GM12875 (cell line): ENCODE data around the gene RIMBP3B.
"Not testable (repeated sequence)": the region's sequence is repeated elsewhere in the genome, so short reads cannot be mapped to it uniquely, and the experiment has no call there.

ENCODE experiments used
- H3K4me3 ChIP-seq: one replicate; pipeline ENCODE4 v1.5.1; 2011; ENCODE audit warnings: low read depth, low read length, control low read depth

Gene RIMBP3B, protein sequence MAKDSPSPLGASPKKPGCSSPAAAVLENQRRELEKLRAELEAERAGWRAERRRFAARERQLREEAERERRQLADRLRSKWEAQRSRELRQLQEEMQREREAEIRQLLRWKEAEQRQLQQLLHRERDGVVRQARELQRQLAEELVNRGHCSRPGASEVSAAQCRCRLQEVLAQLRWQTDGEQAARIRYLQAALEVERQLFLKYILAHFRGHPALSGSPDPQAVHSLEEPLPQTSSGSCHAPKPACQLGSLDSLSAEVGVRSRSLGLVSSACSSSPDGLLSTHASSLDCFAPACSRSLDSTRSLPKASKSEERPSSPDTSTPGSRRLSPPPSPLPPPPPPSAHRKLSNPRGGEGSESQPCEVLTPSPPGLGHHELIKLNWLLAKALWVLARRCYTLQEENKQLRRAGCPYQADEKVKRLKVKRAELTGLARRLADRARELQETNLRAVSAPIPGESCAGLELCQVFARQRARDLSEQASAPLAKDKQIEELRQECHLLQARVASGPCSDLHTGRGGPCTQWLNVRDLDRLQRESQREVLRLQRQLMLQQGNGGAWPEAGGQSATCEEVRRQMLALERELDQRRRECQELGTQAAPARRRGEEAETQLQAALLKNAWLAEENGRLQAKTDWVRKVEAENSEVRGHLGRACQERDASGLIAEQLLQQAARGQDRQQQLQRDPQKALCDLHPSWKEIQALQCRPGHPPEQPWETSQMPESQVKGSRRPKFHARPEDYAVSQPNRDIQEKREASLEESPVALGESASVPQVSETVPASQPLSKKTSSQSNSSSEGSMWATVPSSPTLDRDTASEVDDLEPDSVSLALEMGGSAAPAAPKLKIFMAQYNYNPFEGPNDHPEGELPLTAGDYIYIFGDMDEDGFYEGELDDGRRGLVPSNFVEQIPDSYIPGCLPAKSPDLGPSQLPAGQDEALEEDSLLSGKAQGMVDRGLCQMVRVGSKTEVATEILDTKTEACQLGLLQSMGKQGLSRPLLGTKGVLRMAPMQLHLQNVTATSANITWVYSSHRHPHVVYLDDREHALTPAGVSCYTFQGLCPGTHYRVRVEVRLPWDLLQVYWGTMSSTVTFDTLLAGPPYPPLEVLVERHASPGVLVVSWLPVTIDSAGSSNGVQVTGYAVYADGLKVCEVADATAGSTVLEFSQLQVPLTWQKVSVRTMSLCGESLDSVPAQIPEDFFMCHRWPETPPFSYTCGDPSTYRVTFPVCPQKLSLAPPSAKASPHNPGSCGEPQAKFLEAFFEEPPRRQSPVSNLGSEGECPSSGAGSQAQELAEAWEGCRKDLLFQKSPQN (N-terminal part only)

GRCh38 chr22:21383701-21384467, at the start of gene RIMBP3B:
TSS of gene RIMBP3B (plus strand) at chr22:21383751. CDS start at chr22:21383859, 108 bp downstream.
- not testable (repeated sequence) for H3K4me3 ChIP-seq

DNA sequence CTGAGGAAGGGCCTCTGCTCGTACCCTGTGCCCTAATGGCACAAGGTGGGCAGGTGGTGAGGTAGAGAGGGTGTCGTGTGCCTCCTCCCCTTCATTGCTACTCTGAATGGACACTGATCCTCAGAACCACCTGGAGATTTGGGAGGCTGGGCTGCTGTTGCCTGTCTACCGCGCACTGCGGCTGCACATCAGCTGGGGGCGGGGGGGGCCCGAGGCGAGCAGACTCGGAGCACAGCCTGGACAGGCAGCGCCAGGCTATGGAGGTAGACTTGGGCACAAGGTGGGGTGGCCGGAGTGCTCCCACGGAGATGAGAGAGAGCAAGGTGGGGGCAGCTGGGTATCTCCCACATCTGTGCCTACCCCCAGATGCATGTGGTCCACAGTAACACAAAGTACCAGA, 26.0 kb upstream of the RIMBP3B start:
- H3K4me3 ChIP-seq: not testable (repeated sequence)

DNA sequence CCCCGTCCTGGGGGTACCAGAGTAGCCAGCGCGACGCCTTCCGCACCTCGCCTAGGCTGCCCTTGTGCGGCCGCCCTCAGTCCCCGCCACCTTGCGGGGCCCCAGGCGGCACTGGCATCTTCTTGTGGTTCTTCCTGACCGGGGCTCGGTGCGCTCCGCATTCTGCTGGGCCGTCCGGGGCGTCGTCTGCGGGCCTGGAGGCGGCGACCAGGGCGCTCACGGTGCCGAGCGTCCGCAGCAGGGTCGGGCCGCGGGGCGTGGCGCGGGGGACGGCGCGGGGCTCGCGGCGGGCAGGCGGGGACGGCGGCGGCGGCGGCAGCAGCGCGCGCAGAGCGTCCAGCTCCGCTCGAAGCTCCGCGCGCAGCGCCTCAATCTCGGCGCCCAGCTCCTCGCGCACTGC, 23.0 kb upstream of the RIMBP3B start:
- not testable (repeated sequence) for H3K4me3 ChIP-seq

DNA sequence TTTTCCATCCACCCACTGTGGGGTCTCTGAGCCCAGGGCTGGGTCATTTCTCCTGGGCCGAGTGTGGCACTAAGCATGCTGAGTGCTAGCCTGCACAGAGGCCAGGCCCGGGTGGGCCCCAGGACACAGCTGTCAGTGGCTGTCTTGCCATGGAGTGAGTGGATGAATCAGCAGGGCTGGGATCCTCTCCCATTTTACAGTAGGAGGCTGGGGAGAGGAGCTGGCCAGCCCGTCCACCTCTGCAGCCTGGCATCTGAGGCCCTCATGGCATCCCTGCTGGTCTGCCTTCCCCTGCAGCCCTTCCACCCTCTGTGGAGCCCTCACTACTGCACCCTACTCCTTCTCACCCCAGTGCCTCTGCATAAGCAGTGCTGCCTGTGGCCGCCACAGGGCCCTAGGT, 21.1 kb upstream of the RIMBP3B start:
- not testable (repeated sequence) for H3K4me3 ChIP-seq

DNA sequence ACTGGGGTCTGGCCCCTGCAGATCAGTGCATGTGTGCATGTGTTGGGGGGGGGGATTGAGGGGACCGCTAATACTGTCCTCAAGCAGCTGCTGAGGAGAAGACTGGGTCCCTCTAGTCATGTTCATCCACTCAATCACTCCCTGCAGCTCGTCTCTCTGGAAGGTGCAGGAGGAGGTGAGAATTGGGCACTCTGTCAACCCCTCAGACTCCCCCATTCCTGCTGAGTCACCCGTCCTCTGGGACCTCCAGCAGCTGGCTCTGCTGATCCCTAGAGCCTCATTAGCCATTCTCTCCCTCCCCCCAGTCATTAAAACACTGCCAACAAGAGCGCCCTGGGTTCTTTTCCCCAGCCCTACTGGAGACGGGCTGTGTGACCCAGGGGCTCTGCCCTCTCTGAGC, 20.5 kb upstream of the RIMBP3B start:
- not testable (repeated sequence) for H3K4me3 ChIP-seq

- H3K4me3 ChIP-seq: not testable (repeated sequence)
These were observed 19.7 kb upstream of the RIMBP3B start for GRCh38 chr22:21363803-21364202.

DNA sequence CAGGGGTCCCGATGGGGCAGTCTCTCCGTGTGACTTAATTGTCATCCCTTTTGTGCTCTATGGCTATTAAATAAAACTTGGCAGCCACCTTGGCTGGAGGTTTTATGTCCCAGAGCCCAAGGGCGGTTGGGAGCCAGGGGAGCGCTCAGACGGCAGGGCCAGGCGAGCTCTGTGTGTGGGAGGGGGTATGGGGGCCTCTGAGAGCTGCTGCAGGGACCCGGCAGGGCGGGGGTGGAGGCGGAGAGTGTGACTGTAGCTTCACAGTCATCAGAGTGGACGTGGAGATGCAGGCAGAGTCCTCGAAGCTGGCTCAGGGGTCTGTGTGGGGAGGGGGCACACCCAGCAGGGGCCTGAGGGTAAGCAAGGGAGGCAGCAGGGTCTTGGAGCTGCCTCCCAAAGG, 19.2 kb upstream of the RIMBP3B start:
- H3K4me3 ChIP-seq: not testable (repeated sequence)

GRCh38 chr22:21365337-21365736, 18.2 kb upstream of the RIMBP3B start:
- not testable (repeated sequence) for H3K4me3 ChIP-seq

GRCh38 chr22:21368603-21369310, 14.8 kb upstream of the RIMBP3B start:
- not testable (repeated sequence) for H3K4me3 ChIP-seq

DNA sequence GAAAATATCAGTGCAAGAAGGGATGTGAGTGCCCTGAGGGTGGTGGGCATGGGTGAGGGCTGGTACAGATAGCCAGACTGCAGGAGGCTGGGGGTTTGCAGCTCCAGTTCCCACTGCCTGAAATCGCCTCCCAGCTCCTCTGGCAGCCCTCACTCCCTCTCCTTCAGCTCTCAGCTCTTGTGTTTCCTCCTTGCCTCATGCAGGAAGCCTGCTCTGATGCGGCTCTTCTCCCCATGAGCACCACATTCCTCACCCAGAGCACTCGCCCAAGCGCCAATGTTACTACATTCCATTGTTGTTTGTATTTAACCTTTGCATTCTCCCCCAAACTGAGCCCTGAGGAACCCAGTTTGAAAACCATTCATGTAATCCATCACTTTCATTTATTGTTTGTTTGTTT, 7.7 kb upstream of the RIMBP3B start:
- H3K4me3 ChIP-seq: not testable (repeated sequence)

- not testable (repeated sequence) for H3K4me3 ChIP-seq
These were observed 1.2 kb downstream of the RIMBP3B start for GRCh38 chr22:21384468-21385357.

GRCh38 chr22:21389480-21389879, 5.9 kb downstream of the RIMBP3B start:
- H3K4me3 ChIP-seq: not testable (repeated sequence)

GRCh38 chr22:21390013-21390412, 6.5 kb downstream of the RIMBP3B start:
- not testable (repeated sequence) for H3K4me3 ChIP-seq

- not testable (repeated sequence) for H3K4me3 ChIP-seq
These were observed 11.1 kb downstream of the RIMBP3B start for GRCh38 chr22:21394613-21395012.

GRCh38 chr22:21401197-21401969, 17.8 kb downstream of the RIMBP3B start:
- not testable (repeated sequence) for H3K4me3 ChIP-seq

GRCh38 chr22:21402763-21403314, 19.3 kb downstream of the RIMBP3B start:
- not testable (repeated sequence) for H3K4me3 ChIP-seq

DNA sequence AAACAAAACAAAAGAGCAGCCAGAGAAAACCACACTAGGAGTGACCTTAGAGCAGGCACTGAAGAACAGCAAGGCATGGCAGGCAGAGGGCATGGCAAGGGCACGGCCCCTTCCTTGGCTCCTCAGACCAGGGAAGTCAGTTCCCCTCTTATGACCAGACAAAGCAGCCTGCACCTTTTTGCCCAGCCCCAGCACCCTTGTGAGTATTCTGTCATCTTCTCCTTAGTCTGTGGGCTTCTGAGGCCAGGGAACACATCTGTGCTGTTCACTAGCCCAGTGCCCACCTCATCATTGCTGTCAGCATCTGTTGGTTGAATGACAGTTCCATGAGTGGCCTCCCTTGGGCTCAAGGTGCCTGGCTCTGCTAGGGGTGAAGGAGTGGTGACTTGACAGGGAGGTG, 23.6 kb downstream of the RIMBP3B start:
- not testable (repeated sequence) for H3K4me3 ChIP-seq
